Measurements from ENCODE around the gene MBNL3. TPM values are rescaled to one million over a fixed set of nuclear protein-coding genes. Genes with fewer than 3 reads are reported as not detected.

The MBNL3 gene
- total RNA-seq (2022; extraction: Qiagen RNA extraction), result 0.01 TPM in 1 of 5 replicates, not detected in the others

DNA sequence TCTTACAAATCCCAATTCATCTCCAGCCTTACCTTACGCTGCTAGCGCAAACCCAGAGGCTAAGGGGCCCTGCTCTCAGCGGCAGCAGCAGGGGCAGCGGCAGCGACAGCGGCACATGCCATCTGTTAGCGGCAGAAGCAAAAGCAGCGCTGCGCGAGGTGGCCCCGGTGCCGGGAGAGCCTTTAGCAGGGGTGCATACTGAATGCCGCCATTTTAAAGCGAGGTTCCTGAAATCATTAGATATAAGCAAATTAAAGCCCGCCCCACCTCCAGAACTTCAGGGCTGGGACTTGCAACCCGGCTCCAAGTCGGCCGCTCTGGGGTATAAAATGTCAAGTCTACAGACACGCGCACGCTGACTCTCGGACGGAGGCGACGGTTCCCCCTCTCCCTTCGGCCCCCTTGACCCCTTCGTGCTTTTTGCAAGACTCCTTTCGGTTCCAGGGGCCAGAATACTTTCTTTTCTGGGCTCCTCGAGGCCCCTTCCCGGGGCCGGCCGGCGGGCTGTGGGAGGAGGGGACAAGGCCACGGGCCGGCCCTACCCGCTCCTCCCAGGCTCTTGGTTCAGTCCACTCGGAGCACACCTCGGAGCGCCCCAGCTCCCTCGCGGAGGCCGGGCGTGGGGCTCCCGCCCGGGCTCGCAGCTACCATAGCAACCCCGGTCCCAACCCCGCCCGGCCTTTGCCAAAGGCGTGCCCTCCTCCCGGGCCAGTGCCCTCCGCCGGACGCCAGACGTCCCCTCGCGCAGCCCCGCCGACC is at the start of gene MBNL3:
Gene MBNL3, minus strand, starts transcription at position 220 of the 759 bp plus-strand sequence. CDS start 49,427 bp downstream, outside the sequence.

Measured in A549 treated with CORT108297 at 1 μM for 4 hours (cell line).